ENCODE results near the gene RAB40C.

Gene RAB40C

GRCh38 chr16:676913-677312 is 87.0 kb downstream of the RAB40C start:
- Mint-ChIP-seq H3K9me3 (no peaks in the 10 kb centered on the region), H3K4me1 (peaks cover 15% of the 10 kb centered on the region), H3K36me3 (peaks cover 6% of the 10 kb centered on the region), H3K27ac (no peak overlapping the region), H3K27me3 (peaks cover 8% of the 10 kb centered on the region), H3K4me3 (peak overlapping the region; percentile 29)
- peak; percentile 14 for ATAC-seq (ENCODE audit: low read depth)
- no peak for DNase-seq (ENCODE audit: low spot score in 2 of 2)

GRCh38 chr16:677316-678190 is 87.7 kb downstream of the RAB40C start:
- DNase-seq (ENCODE audit: low spot score in 2 of 2) = no peak
- ATAC-seq (ENCODE audit: low read depth) = no peak
- Mint-ChIP-seq H3K27ac (no peak overlapping the region), H3K4me3 (peak overlapping the region; percentile 29), H3K4me1 (peaks cover 16% of the 10 kb centered on the region), H3K36me3 (peaks cover 9% of the 10 kb centered on the region), H3K9me3 (no peaks in the 10 kb centered on the region), H3K27me3 (peaks cover 8% of the 10 kb centered on the region)

GRCh38 chr16:678209-678857 is 88.5 kb downstream of the RAB40C start:
- H3K27me3 Mint-ChIP-seq = peaks cover 8% of the 10 kb centered on the region
- H3K9me3 Mint-ChIP-seq = no peaks in the 10 kb centered on the region
- peaks cover 6% of the 10 kb centered on the region for H3K36me3 Mint-ChIP-seq
- ATAC-seq (ENCODE audit: low read depth) (no peak), DNase-seq (ENCODE audit: low spot score in 2 of 2) (no peak)
- peaks cover 18% of the 10 kb centered on the region for H3K4me1 Mint-ChIP-seq
- H3K4me3 Mint-ChIP-seq = no peak overlapping the region
- H3K27ac Mint-ChIP-seq = no peak overlapping the region

All from memory B cell (primary cell).